GM19372 (cell line): ENCODE results near the gene BIRC7.

Source experiments
- ATAC-seq: cut with Tn5 transposase; IDR thresholded peaks from one replicate; pipeline ENCODE4 v1.9.1; 2021; ENCODE audit warnings: mild to moderate bottlenecking, low read depth, moderate library complexity; ENCODE audit not compliant: unreplicated experiment

Gene BIRC7

GRCh38 chr20:63235399-63235983 lies at the start of gene BIRC7:
Gene BIRC7, plus strand, starts transcription at chr20:63235905. Its CDS starts 192 bp downstream, at chr20:63236097.
- no peak for ATAC-seq

- ATAC-seq: no peak
These were observed 49.6 kb upstream of the BIRC7 start for GRCh38 chr20:63186084-63186483.

- no peak for ATAC-seq
These were observed 49.0 kb upstream of the BIRC7 start for GRCh38 chr20:63186528-63187316.

- ATAC-seq: no peak
These were observed 48.2 kb upstream of the BIRC7 start for GRCh38 chr20:63187338-63188158.

GRCh38 chr20:63188159-63188442 lies 47.6 kb upstream of the BIRC7 start:
- no peak for ATAC-seq

GRCh38 chr20:63188641-63189321 lies 46.9 kb upstream of the BIRC7 start:
- ATAC-seq: no peak

GRCh38 chr20:63189322-63189642 lies 46.4 kb upstream of the BIRC7 start:
- ATAC-seq: no peak

- no peak for ATAC-seq
These were observed 45.7 kb upstream of the BIRC7 start for GRCh38 chr20:63189846-63190559.

- no peak for ATAC-seq
These were observed 44.9 kb upstream of the BIRC7 start for GRCh38 chr20:63190828-63191227.

- no peak for ATAC-seq
These were observed 44.3 kb upstream of the BIRC7 start for GRCh38 chr20:63191400-63191799.

GRCh38 chr20:63192721-63193120 lies 43.0 kb upstream of the BIRC7 start:
- ATAC-seq: no peak

GRCh38 chr20:63194007-63194796 lies 41.5 kb upstream of the BIRC7 start:
- ATAC-seq: no peak

- no peak for ATAC-seq
These were observed 40.9 kb upstream of the BIRC7 start for GRCh38 chr20:63194797-63195173.

- no peak for ATAC-seq
These were observed 38.8 kb upstream of the BIRC7 start for GRCh38 chr20:63196768-63197470.

GRCh38 chr20:63198606-63199005 lies 37.1 kb upstream of the BIRC7 start:
- no peak for ATAC-seq

- no peak for ATAC-seq
These were observed 33.7 kb upstream of the BIRC7 start for GRCh38 chr20:63202021-63202420.

GRCh38 chr20:63202811-63203526 lies 32.7 kb upstream of the BIRC7 start:
- ATAC-seq: no peak

GRCh38 chr20:63204362-63204761 lies 31.3 kb upstream of the BIRC7 start:
- no peak for ATAC-seq

- no peak for ATAC-seq
These were observed 29.8 kb upstream of the BIRC7 start for GRCh38 chr20:63205896-63206295.
